Skin of body (tissue), 2 donors: ENCODE results near the gene GOLGA7B. TPM values are rescaled to one million over a fixed set of nuclear protein-coding genes. Genes with fewer than 3 reads are reported as not detected.
A peak's percentile ranks its signal among the peaks of the same experiment; 100 is the strongest.

ENCODE experiments used
- DNase-seq: peaks from one replicate; lab custom pipeline; 2025; lab: John Stamatoyannopoulos, UW
- total RNA-seq: library from RNA; depleted of rRNA; stranded (reverse); fragments of >200 nt; gene quantifications from one replicate; pipeline ENCODE4 v1.2.3, GENCODE V29; 2014

Gene GOLGA7B
- total RNA-seq, 1 donor from 2014 or later = 3.5 TPM

DNA sequence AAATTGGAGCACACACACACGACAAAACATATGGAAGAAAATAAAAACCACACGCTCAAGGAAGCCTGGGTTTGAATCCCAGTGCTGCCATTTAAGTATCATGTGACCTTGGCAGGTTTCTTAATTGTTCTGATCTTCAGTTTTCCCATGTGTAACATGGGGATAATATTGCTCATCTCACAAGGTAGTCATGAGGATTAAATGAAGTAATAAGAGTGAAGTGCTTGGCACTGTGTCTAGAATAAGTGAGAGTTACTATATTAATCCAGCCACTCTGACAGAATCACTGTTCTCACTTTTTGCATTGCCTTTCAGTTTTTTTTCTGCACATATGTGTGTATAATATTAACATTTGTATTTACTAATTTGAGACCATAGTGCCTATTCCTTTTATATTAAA lies 43.3 kb downstream of the GOLGA7B start:
- no peak for DNase-seq

DNA sequence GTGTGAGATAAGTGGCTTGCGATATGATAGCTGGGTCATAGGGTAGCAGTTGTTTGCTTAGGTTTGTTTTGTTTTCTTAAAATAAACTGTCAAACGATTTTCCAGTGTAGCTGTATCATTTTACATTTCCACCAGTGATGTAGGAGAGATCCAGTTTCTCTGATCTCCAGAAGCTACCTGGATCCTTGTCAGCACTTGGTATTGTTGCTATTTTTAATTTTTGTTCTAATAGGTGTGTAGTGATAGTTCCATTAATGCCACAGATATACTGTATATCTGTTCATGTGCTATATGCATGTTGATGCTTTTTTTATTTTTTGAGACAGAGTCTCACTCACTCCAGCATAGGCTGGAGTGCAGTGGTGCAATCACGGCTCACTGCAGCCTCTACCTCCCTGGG lies 44.4 kb downstream of the GOLGA7B start:
- no peak for DNase-seq

DNA sequence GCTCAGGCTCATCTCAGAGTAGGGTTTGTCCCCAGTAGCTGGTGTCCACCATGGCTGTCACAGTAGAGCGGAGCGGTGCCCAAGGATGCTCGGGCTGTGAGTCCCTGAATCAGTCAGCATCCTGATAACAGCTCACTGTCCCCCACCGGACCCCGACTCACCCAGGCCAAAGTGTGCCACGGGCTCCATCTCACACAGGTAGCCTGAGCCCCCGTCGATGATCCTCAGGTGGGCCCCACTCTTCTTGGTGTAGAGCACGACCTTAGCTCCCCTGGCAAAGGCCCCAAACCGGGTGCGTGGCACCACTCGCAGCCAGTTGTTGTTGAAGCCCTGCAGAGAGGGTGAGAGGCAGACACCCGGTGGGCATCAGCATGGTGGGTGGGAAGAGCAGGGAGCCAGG lies 45.4 kb downstream of the GOLGA7B start:
- DNase-seq = no peak

DNA sequence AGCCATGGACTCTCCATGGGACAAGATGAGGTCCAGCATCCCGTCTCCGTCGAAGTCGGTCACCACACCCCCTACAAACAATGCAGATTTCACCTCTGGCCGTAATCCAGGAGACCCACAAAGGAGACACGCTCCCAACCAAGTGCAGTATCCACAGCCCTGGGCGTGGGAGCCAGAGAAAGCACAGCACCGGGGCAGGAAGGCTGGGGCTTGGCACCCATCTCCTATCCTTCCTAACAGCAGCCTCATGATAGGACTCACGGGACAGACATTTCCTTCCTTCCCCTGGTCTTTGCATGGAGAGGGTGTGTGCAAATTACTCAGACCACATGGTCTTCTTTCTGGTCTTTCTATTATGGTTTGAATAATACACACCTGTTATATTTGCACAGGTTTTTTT lies 46.3 kb downstream of the GOLGA7B start:
- DNase-seq = no peak

DNA sequence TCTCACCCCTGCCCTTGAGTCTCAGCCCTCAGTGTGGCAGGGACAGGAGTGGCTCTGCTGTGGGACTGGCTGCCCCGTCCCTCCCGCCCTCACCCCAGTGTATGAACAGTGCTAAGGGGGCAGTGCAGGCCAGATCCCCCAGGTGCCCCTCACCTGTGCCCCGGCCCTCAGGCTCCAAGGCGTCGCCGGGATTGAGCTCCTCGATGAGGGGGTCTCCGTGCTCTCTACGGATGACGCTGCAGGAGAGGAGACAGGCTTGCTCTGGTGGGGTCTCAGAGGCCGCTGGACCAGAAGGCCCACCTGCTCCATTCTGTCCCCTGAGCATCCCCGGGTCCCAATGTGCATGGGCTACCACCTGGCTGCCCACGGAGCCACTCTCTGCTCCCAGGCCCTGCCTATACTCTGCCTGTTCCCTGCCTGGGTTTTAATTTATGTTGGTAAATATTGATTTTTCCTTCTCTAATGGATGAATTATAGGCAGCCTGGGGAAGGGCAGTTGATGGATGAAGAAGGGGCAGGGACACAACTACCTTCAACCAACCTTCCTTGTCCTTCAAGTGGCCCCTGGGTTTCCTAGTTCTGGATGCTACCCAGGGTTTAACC lies 47.2 kb downstream of the GOLGA7B start:
- no peak for DNase-seq

DNA sequence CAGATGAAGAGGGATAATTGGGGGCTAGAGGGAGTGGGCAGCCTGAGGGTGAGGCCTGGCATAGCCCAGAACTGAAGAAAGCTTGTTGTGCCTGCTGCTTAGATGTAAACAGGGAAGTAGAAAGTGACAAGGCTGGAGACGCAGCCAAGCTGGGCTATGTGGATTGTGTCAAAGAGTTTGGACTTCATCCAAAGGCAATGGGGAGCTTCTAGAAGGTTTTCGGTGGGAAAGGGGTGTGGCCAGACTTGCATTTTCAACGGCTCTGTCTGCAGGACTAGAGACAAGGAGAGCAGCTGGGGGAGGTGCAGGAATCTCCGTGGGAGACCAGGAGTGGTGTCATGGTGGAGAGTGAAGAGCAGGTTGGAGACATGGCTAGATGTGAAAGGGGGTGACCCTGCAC lies 48.8 kb downstream of the GOLGA7B start:
- no peak for DNase-seq

DNA sequence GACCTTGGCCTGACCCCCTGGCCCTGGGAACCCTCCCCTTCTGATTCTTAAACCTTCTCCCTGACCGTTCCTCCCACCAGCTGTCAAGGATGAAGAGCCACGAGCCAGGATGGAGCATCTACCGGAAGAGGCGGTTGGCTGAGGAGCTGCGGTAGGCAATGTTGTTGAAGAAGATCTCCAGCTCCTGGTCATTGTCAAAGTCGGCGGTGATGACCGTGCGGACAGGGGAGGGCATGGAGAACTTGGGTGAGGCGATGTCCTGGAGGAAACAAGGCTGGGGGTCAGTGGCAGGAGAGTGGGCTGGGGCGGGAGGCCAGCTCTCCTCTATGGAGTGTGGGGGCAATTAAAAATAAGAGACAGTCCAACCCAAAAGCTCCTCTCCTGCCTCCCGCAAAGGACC lies 51.7 kb downstream of the GOLGA7B start:
- no peak for DNase-seq

DNA sequence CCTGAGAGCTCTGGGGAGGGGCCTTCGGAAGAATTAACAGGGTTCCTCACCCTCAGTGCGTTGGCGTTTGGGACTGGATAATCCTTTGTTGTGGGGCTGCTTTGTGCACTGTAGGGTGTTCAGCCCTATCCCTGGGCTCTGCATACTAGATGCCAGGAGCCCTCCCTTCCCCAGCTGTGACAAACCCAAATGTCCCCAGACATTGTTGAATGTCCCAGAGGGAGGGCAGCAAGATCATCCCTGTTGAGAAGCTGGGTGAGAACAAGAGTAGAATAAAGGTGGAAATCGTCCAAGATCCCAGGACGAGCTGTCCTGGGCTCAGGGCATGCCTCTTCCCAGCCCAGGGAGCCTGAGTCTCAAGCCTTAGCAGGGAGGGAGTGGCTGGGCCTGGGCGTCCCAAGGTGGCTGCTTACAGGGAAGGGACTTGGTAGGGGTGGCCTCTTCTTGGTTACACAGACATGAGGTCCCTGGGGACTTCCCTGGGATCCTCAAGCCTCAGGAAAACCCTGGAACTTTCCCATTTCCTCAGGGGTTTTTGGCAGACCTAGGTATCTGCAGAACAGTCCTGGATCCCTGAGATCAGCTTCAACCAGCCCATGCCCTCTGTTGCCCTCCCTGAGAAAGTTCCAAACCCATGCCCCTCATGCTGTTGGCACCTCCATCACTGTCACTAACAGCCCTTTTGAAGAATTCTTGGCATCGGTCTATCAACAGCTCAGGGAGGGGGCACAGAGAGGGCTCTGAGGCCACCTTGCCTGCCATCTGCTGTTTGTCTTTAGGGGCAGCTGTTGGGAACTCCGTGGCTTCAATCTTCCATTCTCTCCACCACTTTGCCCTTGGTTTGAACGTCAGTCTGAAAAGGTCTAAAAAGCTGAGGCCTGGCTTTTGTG lies 53.7 kb downstream of the GOLGA7B start:
- no peak for DNase-seq

DNA sequence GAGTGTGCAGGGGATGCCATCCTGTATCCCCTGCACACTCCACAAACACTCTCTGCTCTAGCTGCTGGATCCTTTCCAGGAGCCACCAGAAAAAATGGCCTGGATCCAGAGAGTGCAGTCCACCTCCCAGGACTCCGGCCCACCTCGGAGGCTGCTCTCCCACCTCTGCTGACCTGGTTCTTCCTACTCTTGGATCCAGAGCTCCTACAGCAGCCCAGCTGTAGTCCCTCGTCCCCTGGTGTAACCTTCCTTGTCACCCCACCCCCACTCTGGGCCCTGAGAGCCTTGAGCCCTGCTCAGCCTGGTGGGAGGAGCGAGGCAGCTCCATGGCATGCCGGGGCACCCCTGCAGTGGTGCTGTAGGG lies 54.4 kb downstream of the GOLGA7B start:
- no peak for DNase-seq

DNA sequence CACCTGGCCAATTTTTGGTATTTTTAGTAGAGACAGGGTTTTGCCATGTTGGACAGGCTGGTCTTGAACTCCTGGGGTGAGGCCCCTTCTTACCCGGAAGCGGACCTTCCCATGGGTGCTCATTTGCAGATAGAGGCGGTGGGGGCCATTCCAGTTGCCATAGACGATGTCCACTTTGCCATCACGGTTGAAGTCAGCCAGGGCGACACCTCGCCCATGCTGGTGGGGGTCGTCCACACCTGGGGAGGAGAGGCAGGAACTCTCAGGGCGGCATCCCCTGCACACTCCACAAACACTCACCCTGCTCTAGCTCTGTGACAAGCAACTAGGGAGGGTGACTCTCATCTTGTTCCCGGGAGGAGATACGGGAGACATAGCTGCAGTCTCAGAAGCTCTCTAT lies 54.9 kb downstream of the GOLGA7B start:
- no peak for DNase-seq

DNA sequence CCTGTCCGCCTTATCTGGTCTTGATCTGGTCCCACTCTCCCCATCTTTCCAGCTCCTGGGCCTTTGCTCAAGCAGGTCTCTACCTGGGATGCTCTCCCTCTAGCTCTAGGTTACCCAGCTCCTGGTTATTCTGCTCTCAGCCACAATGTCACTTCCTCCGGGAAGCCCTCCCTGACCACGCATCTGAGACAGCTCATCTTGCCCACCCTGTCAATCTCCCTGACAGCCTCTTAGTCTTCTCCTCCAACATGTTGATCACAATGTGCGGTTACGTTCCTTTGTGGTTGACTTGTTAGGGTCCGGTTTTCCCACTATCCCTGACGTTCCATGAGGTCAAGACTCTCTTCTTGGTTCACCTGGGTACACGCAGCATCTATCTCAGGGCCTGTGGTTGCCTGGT lies 55.6 kb downstream of the GOLGA7B start:
- DNase-seq = no peak

DNA sequence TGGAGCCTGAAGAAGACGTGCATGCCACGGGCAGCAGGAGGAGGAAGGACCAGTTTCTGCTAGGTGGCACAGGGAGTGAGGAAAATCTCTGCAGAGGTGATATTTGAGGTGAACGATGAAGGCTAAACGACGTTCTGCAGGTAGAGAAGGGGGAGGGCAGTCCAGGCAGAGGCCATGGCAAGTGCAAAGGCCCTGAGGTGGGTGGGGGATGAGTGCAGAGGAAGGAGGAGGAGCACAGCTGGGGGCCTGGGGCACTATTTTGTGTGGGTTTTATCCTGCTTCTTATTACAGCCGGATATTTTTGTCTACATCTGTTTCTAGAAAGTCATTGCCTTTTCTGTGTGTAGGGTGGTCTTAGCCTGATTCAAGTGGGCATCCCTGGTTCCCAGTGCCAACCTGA lies 57.6 kb downstream of the GOLGA7B start:
- DNase-seq = no peak

DNA sequence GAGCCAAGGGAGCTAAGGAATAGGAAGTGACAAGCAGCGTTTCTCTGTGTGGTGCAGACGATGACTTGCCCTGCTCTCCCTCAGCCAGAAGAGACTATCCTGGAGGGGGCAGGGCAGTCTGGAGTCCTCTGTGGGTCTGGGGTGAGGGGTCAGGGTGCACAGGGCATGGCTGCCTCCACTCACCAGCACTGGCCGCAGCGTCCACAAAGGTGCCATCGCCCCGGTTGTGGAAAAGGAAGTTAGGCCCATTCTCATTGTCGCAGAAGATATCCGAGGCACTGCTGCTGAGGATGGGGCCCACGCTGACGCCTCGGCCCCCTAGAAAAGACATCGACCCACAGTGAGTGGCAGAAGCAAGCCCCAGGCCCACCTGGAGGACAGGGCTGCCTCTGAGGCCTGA lies 58.2 kb downstream of the GOLGA7B start:
- no peak for DNase-seq

DNA sequence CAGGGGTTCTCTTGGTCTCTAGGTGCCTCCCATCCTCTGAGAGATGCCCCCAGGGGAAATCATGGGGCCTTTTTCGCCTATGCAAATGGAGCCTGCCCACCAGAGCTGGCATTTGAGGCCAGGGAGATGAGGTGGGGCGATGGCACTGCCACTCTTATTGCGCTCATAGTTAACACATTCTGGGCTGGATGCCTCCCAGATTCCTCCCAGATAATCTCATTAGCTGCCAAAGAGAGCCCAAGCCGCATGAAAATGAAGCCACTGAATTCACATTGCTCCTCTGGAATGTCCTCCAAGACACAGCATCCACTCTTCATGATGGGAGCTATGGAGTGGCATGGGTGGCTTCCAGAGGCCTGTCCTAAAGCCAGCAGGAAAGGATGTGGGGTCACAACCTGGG lies 61.0 kb downstream of the GOLGA7B start:
- DNase-seq = no peak

DNA sequence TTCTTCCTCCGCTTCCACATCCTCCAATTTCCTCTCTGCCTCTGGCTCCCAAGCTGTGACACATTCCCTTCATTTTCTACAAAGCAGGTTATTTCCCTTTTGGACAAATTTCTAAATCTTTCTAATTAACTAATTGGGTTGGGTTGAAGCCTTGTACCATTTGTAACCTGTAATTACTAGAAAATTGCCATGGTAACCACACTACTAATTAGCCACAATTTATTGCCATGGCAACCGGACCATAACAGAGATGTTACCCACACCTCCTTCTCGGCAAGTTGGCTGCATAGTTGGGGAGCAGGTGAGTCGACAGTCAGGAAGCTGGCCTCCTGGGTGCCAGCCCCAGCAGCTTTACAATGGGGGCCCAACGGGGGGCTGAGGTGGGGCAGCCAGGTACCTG lies 61.6 kb downstream of the GOLGA7B start:
- DNase-seq = no peak

DNA sequence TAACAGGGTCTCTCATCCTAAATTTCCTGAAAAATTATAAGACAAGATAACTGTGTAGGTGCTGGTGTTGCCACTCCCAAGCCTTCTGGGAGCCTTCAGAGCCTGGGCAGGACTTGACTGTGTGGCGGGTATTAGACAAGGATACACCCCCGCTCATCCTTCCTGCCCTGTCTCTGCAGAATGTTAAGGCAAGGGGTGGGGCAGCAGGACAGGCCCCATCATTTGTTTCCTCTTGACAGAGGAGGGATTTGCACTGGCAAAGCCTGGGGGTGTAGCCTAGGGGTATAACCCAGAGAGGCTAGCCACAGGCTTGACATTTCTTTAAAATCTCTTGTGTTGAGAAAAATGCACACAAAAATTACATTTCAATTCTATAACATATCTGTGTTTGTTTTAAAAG lies 63.5 kb downstream of the GOLGA7B start:
- DNase-seq = no peak

DNA sequence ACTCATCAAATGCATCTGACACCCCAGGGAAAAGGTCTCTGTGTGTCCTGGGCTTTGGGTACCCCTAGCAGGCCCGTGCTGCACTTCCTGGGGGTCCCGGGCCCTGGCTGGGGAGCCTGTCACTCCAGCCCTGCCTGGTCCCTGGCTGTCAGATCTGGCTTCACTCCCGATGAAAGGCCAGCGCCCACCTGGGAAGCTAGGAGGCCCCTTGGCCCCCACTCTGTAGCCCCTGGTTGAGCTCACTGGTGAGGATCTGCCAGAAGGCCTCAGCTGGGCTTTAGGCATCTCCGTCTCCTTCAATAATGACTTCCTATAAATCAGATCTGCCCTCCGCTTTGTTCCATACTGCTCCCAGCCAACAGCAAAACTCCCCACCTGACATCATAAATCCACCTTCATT lies 64.0 kb downstream of the GOLGA7B start:
- DNase-seq = no peak

DNA sequence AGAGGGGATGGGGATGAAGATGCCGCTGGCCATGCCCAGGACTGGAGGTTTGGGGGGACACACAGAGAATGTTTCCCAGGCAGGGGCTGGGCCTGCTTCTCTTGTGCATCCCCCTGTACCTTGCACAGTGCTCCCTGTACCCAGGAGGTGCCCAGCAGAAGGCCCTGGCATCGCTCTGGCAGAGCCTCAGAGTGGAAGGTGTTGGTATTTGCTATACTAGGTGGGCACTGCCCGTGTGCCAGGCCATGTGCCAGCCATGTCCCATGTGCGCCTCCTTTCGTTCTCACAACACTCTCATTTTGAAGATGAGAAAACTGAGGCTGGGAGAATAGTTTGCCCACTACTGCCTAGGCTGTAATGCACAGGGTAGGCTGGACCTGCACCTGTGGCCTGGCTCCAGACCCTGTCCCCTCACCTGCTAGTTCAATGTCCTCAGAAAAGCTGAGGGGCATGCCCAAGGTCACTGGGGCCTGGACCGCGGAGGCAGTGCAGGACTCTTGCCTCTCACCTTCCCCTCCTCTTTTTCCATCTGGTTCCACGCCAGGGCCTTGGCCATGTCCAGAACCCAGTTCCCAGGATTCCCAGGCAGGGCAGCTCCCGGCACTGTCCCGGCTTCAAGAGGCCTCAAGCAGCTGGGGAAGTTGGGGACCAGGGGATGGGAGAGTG lies 64.7 kb downstream of the GOLGA7B start:
- no peak for DNase-seq

DNA sequence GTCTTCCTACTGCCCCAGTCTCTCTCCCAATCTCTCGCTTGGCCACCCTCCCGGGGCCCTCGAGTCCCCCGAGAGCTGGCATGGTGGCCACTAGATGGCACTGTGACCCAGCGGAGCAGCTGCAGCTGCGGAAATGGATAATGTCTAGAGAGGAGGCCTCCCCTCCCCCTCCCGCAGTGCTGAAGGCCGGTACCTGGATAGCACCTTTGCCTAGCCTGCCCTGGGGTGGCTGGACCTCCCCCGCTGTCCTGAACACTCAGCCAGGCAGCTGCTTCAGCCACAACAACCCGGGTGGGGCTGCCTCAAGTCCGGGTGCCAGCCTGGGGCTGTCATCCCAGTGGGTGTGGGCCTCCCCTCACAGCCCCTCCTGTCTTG lies 65.2 kb downstream of the GOLGA7B start:
- DNase-seq = no peak

DNA sequence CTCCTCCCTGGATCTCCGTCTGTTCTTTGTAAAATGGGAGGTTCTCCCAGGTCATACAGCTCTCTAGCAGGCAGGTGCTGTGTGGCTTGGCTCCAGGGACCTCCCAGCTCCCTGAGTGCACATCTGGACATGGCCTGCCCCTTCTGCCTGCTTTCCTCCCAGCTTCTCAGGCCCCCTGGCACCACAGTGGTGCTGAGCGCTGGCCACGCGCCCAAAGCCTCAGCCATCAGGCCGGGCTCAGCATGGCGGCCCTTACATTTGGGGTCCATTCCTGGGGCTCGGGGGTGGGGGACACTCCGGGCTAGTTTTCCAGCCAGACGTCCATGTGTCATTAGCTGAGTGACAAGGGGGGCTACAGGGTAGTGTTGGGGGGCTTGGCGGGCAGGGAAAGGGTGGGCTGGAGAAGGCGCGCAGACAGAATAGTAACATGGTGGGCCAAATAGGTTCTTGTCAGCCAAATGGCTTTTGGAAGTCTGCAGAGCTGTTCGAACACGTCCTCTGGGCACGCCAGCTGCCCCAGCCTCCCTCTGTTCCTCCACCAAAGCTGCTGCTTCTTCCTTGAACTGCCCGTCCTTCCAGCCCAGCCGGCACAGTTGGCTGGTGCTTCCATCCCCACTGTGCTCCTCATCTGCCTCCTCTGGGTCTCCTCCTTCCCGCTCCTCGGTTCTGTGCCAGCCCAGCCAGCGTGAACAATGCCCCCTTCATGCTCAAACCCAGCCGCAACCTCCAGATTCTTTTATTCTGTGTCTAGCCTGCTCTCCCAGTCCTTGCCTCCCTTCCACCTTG lies 65.9 kb downstream of the GOLGA7B start:
- DNase-seq = no peak

DNA sequence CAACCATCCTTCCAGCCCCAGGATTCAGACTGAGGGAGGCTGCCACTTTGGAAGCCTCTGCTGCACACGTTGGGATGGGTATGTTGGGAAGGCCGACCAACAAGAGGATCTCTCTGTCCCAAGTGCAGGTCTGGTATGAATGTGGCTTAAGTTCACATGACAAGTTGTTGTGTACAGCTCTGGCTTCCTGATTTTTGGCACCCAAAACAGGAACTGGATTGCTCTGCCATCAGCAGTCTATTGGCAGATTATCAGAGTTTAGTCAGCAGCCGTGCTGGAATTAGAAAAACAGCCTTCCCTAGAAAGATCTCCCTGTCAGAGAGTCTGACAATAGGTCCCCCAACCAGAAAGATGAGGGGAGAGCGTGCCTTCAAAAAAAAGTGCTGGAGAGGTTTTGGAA lies 66.9 kb downstream of the GOLGA7B start:
- peak; percentile 8 for DNase-seq

DNA sequence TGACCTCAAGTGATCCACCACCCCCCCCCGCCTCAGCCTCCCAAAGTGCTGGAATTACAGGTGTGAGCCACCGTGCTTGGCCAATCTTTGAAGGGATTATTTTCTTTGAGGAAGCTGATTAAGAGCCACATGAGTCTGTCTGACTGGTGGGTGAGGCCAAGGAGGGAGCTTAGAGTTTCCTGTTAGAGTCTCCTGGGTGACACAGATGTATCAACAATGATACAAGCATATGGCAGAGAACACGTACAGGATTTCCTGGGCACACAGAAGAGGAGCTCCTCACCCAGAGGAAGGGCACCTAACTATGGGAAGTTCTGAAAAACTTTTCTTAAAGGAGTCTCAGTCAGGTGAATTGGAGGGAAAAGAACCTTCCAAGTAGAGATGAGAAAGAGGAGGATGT lies 69.4 kb downstream of the GOLGA7B start:
- DNase-seq = peak; percentile 2
